SK-N-DZ (cell line): ENCODE results near the gene SBF2.
"Not testable (repeated sequence)": the region's sequence is repeated elsewhere in the genome, so short reads cannot be mapped to it uniquely, and the experiment has no call there.

ENCODE experiments used
- DNase-seq: peaks from one replicate; pipeline ENCODE4 v3.0.0-alpha.2; 2015; ENCODE audit warnings: low spot score

The SBF2 gene

GRCh38 chr11:9956483-9956882, 337.5 kb downstream of the SBF2 start:
- no peak for DNase-seq

GRCh38 chr11:9955391-9955790, 338.6 kb downstream of the SBF2 start:
- DNase-seq: no peak

DNA sequence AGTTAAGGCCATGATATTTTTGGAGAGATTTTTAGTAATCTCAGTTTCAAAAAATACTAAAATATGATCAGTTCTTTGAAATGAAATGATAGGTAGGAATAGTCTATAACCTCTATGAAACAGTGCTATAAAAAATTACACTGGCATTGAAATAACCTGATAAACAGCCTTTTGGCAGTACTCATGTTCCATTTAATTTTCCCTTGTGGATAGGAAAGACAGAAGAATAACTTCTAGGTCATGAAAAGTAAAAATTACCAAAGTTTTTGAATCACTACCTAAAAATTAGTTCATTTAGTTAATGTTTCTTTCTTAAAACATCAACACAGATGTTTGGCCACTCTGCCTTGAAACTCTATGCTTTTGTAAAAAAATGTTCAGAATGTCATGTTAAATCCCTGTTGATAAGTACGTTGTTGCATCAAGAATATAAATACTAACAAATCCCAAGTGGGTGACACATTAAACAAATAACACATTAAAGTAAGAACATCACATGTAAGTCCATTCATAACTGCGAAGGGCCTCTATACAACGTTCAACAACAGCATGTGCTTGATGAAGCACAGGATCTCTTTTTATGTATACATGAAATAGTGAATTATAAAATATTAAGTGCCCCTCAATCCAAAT, 339.9 kb downstream of the SBF2 start:
- DNase-seq: no peak

DNA sequence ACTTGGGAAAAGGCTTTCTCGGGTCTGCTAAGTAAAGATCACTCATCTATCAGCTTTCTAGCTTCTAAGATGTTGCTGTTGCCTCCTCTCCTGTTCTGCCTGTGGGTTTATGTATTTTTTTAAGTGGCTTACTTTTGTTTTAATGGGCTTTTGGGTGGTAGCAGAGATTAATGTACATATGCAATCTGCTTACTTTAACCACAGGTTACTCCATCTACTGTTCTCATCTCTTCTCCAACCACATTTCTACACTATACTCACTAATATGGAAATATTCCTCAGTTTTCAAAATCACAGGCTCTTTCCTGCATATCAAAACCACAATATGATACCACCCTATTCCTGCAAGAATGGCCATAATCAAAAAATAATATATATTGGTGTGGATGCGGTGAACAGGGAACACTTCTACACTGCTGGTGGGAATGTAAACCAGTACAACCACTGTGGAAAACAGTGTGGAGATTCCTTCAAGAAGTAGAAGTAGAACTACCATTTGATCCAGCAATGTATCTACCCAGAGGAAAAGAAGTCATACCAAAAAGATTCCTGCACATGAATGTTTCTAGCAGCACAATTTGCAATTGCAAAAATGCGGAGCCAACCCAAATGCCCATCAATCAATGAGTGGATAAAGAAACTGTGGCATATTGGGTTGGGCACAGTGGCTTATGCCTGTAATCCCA, 341.4 kb downstream of the SBF2 start:
- DNase-seq: no peak

DNA sequence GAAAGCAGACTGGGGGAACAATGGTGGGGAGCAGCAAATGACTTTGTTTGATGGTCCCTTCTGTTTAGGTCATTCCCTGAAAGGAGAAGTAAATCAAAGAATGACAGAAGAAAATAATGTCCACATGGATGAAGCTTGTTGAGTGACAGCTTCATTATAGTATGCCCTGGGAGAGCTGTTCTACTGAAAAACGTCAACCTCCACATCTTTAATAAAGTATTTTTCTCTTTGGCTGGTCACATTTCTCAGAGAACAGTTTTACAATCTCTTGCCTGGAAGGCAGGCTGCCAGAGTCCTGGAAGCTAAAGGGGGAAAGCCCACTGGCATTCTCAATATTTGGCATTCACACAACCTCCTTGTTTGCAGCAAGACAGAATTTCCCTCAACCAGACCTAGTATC, 342.2 kb downstream of the SBF2 start:
- DNase-seq: no peak

- DNase-seq: no peak
These were observed 343.6 kb downstream of the SBF2 start for GRCh38 chr11:9950462-9950861.

DNA sequence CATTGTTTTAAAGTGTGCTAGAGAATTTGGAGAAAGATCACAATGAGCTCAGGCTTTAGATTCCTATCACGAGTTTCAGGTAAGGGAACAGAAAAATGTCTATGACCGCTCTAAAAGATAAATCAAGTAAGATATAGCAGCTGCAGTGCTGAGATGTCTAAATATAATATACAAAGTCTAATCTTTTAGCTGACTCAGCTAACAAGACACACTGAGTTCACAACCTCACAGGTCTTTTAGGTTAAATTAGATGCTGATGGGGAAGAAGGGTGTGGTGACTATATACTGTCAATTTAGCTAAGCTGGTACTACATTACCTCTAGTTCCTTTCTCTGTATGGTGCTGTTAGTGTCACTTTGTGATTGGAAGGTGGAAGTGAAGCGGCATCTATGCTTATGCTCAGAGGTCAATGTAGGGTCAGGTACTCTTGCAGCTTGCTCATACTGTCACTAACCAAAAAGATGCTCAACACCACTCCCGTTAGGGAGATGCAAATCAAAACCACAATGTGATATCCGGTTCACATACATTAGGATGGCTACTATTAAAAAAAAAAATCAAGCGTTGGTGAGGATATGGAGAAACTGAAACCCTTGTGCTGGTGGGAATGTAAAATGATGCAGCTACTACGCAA, 346.7 kb downstream of the SBF2 start:
- DNase-seq: no peak

- DNase-seq: not testable (repeated sequence)
These were observed 348.3 kb downstream of the SBF2 start for GRCh38 chr11:9945680-9946079.

- DNase-seq: no peak
These were observed 350.5 kb downstream of the SBF2 start for GRCh38 chr11:9943386-9944110.

- DNase-seq: no peak
These were observed 352.0 kb downstream of the SBF2 start for GRCh38 chr11:9941991-9942390.

- not testable (repeated sequence) for DNase-seq
These were observed 354.9 kb downstream of the SBF2 start for GRCh38 chr11:9939150-9939549.

DNA sequence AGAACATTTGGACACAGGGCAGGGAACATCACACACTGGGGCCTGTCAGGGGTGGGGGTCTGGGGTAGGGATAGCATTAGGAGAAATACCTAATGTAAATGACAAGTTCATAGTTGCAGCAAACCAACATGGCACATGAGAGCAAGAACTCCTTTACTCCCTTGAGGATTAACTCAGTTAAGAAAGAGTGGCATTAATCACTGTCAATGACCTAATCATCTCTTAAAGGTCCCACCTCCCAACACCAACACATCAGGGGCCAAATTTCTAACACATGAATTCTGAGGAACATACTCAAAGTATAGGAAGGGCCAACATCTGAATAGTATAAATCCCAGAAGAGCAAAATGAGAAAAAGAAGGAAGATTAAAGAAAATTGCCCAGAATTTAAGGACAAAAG, 357.3 kb downstream of the SBF2 start:
- no peak for DNase-seq

DNA sequence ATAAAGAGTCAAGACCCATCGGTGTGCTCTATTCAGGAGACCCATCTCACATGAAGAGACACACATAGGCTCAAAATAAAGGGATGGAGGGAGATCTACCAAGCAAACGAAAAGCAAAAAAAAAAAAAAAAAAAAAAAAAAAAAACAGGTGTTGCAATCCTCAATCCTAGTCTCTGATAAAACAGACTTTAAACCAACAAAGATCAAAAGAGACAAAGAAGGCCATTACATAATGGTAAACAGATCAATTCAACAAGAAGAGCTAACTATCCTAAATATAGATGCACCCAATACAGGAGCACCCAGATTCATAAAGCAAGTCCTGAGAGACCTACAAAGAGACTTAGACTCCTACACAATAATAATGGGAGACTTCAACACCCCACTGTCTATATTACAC, 361.2 kb downstream of the SBF2 start:
- not testable (repeated sequence) for DNase-seq

DNA sequence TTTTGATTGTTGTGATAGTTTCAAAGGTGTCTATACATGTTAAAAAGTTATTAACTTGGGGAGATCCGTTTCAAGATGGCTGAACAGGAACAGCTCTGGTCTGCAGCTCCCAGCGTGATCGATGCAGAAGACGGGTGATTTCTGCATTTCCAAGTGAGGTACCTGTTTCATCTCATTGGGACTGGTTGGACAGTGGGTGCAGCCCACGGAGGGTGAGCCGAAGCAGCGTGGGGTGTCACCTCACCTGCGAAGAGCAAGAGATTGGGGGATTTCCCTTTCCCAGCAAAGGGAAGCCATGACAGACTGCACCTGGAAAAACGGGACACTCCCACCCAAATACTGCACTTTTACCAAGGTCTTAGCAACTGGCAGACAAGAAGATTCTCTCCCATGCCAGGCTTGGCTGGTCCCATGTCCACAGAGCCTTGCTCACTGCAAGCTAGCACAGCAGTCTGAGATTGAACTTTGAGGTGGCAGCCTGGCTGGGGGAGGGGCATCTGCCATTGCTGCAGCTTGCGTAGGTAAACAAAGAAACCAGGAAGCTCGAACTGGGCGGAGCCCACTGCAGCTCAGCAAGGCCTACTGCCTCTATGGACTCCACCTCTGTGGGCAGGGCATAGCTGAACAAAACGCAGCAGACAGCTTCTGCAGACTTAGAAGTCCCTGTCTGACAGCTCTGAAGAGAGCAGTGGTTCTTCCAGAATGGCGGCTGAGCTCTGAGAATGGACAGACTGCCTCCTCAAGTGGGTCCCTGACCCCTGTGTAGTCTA, 363.3 kb downstream of the SBF2 start:
- DNase-seq: not testable (repeated sequence)

GRCh38 chr11:9927670-9928069, 366.3 kb downstream of the SBF2 start:
- no peak for DNase-seq

- DNase-seq: no peak
These were observed 370.7 kb downstream of the SBF2 start for GRCh38 chr11:9923280-9923679.

- no peak for DNase-seq
These were observed 371.2 kb downstream of the SBF2 start for GRCh38 chr11:9922806-9923205.

DNA sequence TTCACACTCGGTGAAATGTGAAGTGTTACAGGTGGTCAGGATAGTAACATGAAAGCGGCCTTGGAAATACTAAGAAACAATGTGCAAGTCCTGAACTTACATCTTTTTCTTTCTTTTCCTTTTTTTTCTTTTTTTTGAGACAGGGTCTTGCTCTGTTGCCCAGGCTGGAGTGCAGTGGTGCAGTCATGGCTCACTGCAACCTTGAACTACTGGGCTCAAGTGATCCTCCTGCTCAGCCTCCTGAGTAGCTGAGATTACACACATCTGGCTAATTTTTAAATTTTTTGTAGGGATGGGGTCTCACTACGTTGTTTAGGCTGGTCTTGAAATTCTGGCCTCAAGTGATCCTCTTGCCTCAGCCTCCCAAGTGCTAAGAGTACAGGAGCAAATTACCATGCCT, 377.5 kb downstream of the SBF2 start:
- DNase-seq: no peak

DNA sequence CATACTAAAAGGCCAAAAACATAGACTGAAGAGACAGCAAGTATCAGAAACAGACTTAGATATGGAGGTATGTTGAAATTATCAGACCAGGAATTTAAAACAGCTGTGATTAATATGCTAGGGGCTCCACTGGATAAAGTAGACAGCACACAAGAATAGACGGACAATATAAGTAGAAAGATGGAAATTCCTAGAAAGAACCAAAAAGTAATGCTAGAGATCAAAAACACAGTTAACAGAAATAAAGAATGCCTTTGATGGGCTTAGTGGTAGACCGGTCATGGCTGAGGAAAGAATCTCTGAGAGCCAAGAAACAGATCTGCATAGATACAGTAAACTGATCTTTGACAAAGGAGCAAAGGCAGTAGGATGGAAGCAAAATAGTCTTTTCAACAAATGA, 380.0 kb downstream of the SBF2 start:
- no peak for DNase-seq

DNA sequence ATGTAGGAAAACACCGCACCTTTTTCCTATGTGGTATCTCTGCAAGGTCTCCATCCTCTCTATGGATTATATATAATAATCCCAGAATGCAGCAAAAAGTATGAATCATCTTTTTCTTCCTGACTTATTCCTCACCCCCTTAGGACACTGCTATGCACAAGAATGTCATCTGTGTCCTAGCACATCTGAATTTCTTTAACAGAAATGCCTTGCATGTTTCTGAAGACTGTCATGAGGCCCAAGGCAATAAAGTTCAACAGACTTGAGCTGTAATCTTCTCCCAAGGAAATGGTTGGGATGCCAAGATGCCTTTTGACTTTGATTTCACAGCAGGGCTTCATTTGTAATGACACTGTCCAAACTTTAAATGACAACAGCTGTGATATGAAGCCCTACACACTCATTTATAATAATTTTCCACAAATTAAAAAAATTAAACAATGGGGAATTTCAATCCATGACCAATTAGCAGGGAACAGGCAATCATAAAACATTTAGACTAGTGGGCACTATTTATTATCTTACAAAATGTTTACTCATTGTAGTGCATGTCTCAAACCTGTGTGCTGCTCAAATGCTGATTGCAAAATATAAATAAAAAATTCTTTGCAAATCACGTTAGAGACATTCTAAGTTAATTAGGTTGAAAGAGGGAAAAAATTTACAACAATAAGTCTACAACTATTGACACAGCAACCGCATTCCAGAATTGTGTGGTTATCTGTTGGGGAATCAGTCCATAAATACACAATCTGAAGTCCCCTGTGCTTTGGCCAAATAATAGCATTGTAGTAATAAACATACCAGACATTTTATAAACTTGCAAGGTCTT, 387.8 kb downstream of the SBF2 start:
- DNase-seq: no peak

GRCh38 chr11:9905501-9905951, 388.5 kb downstream of the SBF2 start:
- no peak for DNase-seq
